DOHH2 (cell line): ENCODE measurements around the gene LYSMD1.

Experiments
- H3F3A ChIP-seq: fragments of 200-600 bp; sonication (generic), shearing (Covaris generic); 2 replicates; pipeline ENCODE4 v1.6.0; 2016; ENCODE audit warnings: antibody characterized with exemption, mild to moderate bottlenecking; ENCODE audit not compliant: control insufficient read depth, insufficient read depth
- H3K27ac ChIP-seq: fragments of 200-600 bp; sonication (generic); 2 replicates; pipeline ENCODE4 v1.5.1; 2014; ENCODE audit warnings: low read depth, mild to moderate bottlenecking, low read length, moderate library complexity
- H3K27me3 ChIP-seq: fragments of 200-600 bp; sonication (generic); 2 replicates; pipeline ENCODE4 v1.6.1; 2014; ENCODE audit warnings: mild to moderate bottlenecking, low read length, mixed read lengths; ENCODE audit not compliant: control insufficient read depth
- H3K36me3 ChIP-seq: fragments of 200-600 bp; sonication (generic); 2 replicates; pipeline ENCODE4 v1.6.1; 2014; ENCODE audit warnings: mild to moderate bottlenecking, low read length, moderate library complexity, mixed read lengths; ENCODE audit not compliant: control insufficient read depth
- H3K4me1 ChIP-seq: fragments of 200-600 bp; sonication (generic); 2 replicates; pipeline ENCODE4 v1.6.1; 2014; ENCODE audit warnings: mild to moderate bottlenecking, low read length, mixed read lengths; ENCODE audit not compliant: control insufficient read depth
- H3K4me2 ChIP-seq: fragments of 200-600 bp; sonication (generic); 2 replicates; pipeline ENCODE4 v1.6.0; 2014; ENCODE audit warnings: mild to moderate bottlenecking, low read length, moderate library complexity
- H3K4me3 ChIP-seq: fragments of 200-600 bp; sonication (generic); 2 replicates; pipeline ENCODE4 v1.5.1; 2014; ENCODE audit warnings: mild to moderate bottlenecking, low read length, mixed read lengths
- H3K79me2 ChIP-seq: fragments of 200-600 bp; sonication (generic); 2 replicates; pipeline ENCODE4 v1.6.1; 2014; ENCODE audit warnings: mild to moderate bottlenecking, low read length, mixed read lengths; ENCODE audit not compliant: control insufficient read depth
- H3K9me2 ChIP-seq: fragments of 200-600 bp; sonication (generic); replicated peaks from 2 replicates; pipeline ENCODE4 v1.6.1; 2014; ENCODE audit warnings: mild to moderate bottlenecking, low read length, mixed read lengths; ENCODE audit not compliant: control insufficient read depth
- H3K9me3 ChIP-seq: fragments of 200-600 bp; sonication (generic); 2 replicates; pipeline ENCODE4 v1.6.1; 2014; ENCODE audit warnings: antibody characterized with exemption, low read length, mixed read lengths; ENCODE audit not compliant: control insufficient read depth, insufficient read depth
- H4K20me1 ChIP-seq: fragments of 200-600 bp; sonication (generic); 2 replicates; pipeline ENCODE4 v1.6.0; 2014; ENCODE audit warnings: low read depth, mild to moderate bottlenecking, antibody characterized with exemption, low read length, moderate library complexity; ENCODE audit not compliant: control insufficient read depth, insufficient read depth
- CTCF ChIP-seq: fragments of 200-600 bp; sonication (generic); IDR thresholded peaks from one replicate; pipeline ENCODE4 v1.5.1; 2014; ENCODE audit warnings: antibody characterized with exemption, mild to moderate bottlenecking, low read depth, low read length; ENCODE audit not compliant: poor library complexity, severe bottlenecking
- EZH2phosphoT487 ChIP-seq: fragments of 200-600 bp; sonication (generic); IDR thresholded peaks from 2 replicates; pipeline ENCODE4 v1.6.1; 2017; ENCODE audit warnings: borderline replicate concordance, mild to moderate bottlenecking, antibody characterized with exemption, low read length, moderate library complexity, mixed read lengths

LYSMD1 gene

DNA sequence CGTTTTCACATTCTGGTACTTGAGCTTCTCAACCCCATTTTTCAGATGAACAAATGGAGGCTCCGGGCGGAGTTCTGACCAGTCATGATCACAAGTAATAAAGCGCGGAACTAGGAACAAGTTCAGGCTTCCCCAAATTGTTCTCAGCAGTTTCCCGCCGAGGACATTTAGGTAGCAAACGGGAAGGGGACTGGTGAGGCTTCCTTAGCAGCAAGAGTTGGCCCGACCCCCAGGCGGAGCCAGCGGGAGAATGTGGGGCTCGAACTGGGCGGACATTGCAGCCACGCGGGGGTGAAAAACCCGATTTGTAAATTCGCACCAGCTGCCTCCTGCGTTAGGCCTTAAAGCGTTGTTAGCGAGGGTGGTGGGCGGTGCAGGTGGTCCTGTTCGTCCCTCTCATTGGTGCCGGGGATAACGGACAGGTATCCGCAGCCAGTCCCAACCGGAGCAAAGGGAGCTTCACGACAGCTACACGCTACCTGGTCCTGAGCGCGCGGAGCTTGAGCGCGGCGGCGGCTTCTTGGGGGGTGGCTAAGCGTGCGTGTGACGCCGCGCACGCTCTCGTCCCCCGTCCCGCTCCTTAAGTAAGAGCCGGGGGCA, 34.6 kb downstream of the LYSMD1 start:
- no peaks in the 10 kb centered on the region for H4K20me1 ChIP-seq
- H3K4me3 ChIP-seq, result peak overlapping the region; percentile 51
- peak overlapping the region; percentile 55 for H3K4me2 ChIP-seq
- no peaks in the 10 kb centered on the region for H3F3A ChIP-seq
- no peak for TF ChIP-seq EZH2phosphoT487
- no peak for TF ChIP-seq CTCF
- H3K27ac ChIP-seq, result no peak overlapping the region
- 0 out of 2 replicates have a peak, but pooled peaks cover 4% of the 10 kb centered on the region for H3K27me3 ChIP-seq
- peaks cover 15% of the 10 kb centered on the region for H3K4me1 ChIP-seq
- no peaks in the 10 kb centered on the region for H3K36me3 ChIP-seq
- H3K9me3 ChIP-seq, result no peaks in the 10 kb centered on the region
- H3K79me2 ChIP-seq, result no peaks in the 10 kb centered on the region
- H3K9me2 ChIP-seq, result no peaks in the 10 kb centered on the region

- H3K9me3 ChIP-seq, result no peaks in the 10 kb centered on the region
- no peak overlapping the region for H3K4me3 ChIP-seq
- no peak overlapping the region for H3K27ac ChIP-seq
- TF ChIP-seq CTCF (no peak), EZH2phosphoT487 (no peak)
- H3F3A ChIP-seq, result no peaks in the 10 kb centered on the region
- no peaks in the 10 kb centered on the region for H3K79me2 ChIP-seq
- 0 out of 2 replicates have a peak, but pooled peaks cover 4% of the 10 kb centered on the region for H3K27me3 ChIP-seq
- H3K4me2 ChIP-seq, result no peak overlapping the region
- H4K20me1 ChIP-seq, result no peaks in the 10 kb centered on the region
- no peaks in the 10 kb centered on the region for H3K36me3 ChIP-seq
- peaks cover 15% of the 10 kb centered on the region for H3K4me1 ChIP-seq
- no peaks in the 10 kb centered on the region for H3K9me2 ChIP-seq
These were observed 36.9 kb downstream of the LYSMD1 start for GRCh38 chr1:151128800-151129199.

GRCh38 chr1:151124763-151125403, 40.8 kb downstream of the LYSMD1 start:
- H3K36me3 ChIP-seq, result no peaks in the 10 kb centered on the region
- no peaks in the 10 kb centered on the region for H3K9me2 ChIP-seq
- H3K79me2 ChIP-seq, result no peaks in the 10 kb centered on the region
- H3K9me3 ChIP-seq, result no peaks in the 10 kb centered on the region
- no peak overlapping the region for H3K4me2 ChIP-seq
- H3K27ac ChIP-seq, result no peak overlapping the region
- H3K4me1 ChIP-seq, result no peaks in the 10 kb centered on the region
- no peaks in the 10 kb centered on the region for H4K20me1 ChIP-seq
- no peaks in the 10 kb centered on the region for H3K27me3 ChIP-seq
- no peak overlapping the region for H3K4me3 ChIP-seq
- TF ChIP-seq CTCF, result no peak
- TF ChIP-seq EZH2phosphoT487, result no peak
- no peaks in the 10 kb centered on the region for H3F3A ChIP-seq
